WTC11 (cell line): ENCODE measurements around the gene DMD.

Experiments used
- ATF2 ChIP-seq: sonication (generic); formaldehyde crosslinking; IDR thresholded peaks from 2 replicates; pipeline ENCODE4 v1.8.1; 2022; ENCODE audit warnings: low read depth, missing genetic modification reagents, borderline replicate concordance
- CTCF ChIP-seq: fragments of 200-600 bp; IDR thresholded peaks from 2 replicates; pipeline ENCODE4 v1.8.0; 2022; ENCODE audit warnings: antibody characterized with exemption
- ELF4 ChIP-seq: sonication (generic); formaldehyde crosslinking; IDR thresholded peaks from 2 replicates; pipeline ENCODE4 v1.8.1; 2022; ENCODE audit warnings: low read depth, mild to moderate bottlenecking, moderate library complexity, missing genetic modification reagents
- FOXK1 ChIP-seq: sonication (generic); formaldehyde crosslinking; IDR thresholded peaks from 2 replicates; pipeline ENCODE4 v1.8.0; 2022; ENCODE audit warnings: mild to moderate bottlenecking, moderate library complexity, missing genetic modification reagents
- JUN ChIP-seq: sonication (generic); formaldehyde crosslinking; IDR thresholded peaks from 2 replicates; pipeline ENCODE4 v1.8.0; 2023; ENCODE audit warnings: mild to moderate bottlenecking, missing genetic modification reagents
- MLX ChIP-seq: sonication (generic); formaldehyde crosslinking; IDR thresholded peaks from 2 replicates; pipeline ENCODE4 v1.8.1; 2023; ENCODE audit warnings: mild to moderate bottlenecking, missing genetic modification reagents, moderate library complexity
- SP1 ChIP-seq: sonication (generic); formaldehyde crosslinking; conservative IDR thresholded peaks from 2 replicates; pipeline ENCODE4 v1.8.1; 2022; ENCODE audit warnings: missing genetic modification reagents
- TEAD4 ChIP-seq: sonication (generic); formaldehyde crosslinking; IDR thresholded peaks from 2 replicates; pipeline ENCODE4 v1.8.0; 2022; ENCODE audit warnings: mild to moderate bottlenecking, missing genetic modification reagents
- USF1 ChIP-seq: sonication (generic); formaldehyde crosslinking; IDR thresholded peaks from 2 replicates; pipeline ENCODE4 v1.8.0; 2022; ENCODE audit warnings: mild to moderate bottlenecking, missing genetic modification reagents
- USF2 ChIP-seq: sonication (generic); formaldehyde crosslinking; IDR thresholded peaks from 2 replicates; pipeline ENCODE4 v1.8.1; 2023; ENCODE audit warnings: mild to moderate bottlenecking, missing genetic modification reagents, moderate library complexity
- ZNF416 ChIP-seq: fragments of 250-450 bp; sonication (Bioruptor Pico); IDR thresholded peaks from 2 replicates; pipeline ENCODE4 v1.9.0; 2021; ENCODE audit warnings: mild to moderate bottlenecking, inconsistent platforms

GRCh38 chrX:32520789-32521188 is 690.6 kb downstream of the DMD start:
- no peak for TF ChIP-seq ZNF416 (CRISPR knock-in tag)
- no peak for TF ChIP-seq CTCF
- no peak for TF ChIP-seq FOXK1 (CRISPR knock-in tag)
- TF ChIP-seq TEAD4 (CRISPR knock-in tag) = no peak
- no peak for TF ChIP-seq USF1 (CRISPR knock-in tag)
- TF ChIP-seq ELF4 (CRISPR knock-in tag) = no peak
- no peak for TF ChIP-seq USF2 (CRISPR knock-in tag)
- TF ChIP-seq JUN (CRISPR knock-in tag) = no peak
- no peak for TF ChIP-seq SP1 (CRISPR knock-in tag)
- TF ChIP-seq MLX (CRISPR knock-in tag) = no peak
- no peak for TF ChIP-seq ATF2
